T-cell (primary cell): ENCODE data around the gene ARPC5. TPM values are rescaled to one million over a fixed set of nuclear protein-coding genes. Genes with fewer than 3 reads are reported as not detected.

Experiments used
- total RNA-seq, 35 experiments: library from RNA in 6 of 35; stranded (reverse) in 6 of 35; fragments of 120-200 nt in 1 of 35; gene quantifications; one replicate each; pipeline versions ENCODE4 v1.2.1 to v1.2.4 and lab custom pipeline; 2013 to 2026

ARPC5 gene
- total RNA-seq, 5 donors from 2014 or later (not counting 1 experiment from before 2014, with no cell fraction given), result 69.8 to 116 (median 106) TPM

Other genes with a start within 250 kb of the ARPC5 start
- under 1 TPM in 1 of 5 donors, not detected in 4; 0.16 TPM for gene NMNAT2, start 217.4 kb downstream of the ARPC5 start, total RNA-seq
- gene SMG7, start 163.3 kb downstream of the ARPC5 start, total RNA-seq, result 10 to 100 TPM; 52.6 to 59.0 (median 54.6) TPM
- 1 to 10 TPM; 2.9 to 8.7 (median 4.0) TPM for gene NCF2, start 45.3 kb downstream of the ARPC5 start, total RNA-seq
- not detected for gene APOBEC4, start 17.5 kb upstream of the ARPC5 start, total RNA-seq
- 1 to 10 TPM; 1.7 to 3.3 (median 2.3) TPM for gene RGL1, start 169.3 kb upstream of the ARPC5 start, total RNA-seq